NCI-H128 (cell line): ENCODE data around the gene CLDN4.
"Not testable (repeated sequence)": the region's sequence is repeated elsewhere in the genome, so short reads cannot be mapped to it uniquely, and the experiment has no call there.

ENCODE experiments used
- DNase-seq: peaks from one replicate; lab custom pipeline; 2025; ENCODE audit not compliant: unreplicated experiment; lab: John Stamatoyannopoulos, UW

CLDN4 gene

DNA sequence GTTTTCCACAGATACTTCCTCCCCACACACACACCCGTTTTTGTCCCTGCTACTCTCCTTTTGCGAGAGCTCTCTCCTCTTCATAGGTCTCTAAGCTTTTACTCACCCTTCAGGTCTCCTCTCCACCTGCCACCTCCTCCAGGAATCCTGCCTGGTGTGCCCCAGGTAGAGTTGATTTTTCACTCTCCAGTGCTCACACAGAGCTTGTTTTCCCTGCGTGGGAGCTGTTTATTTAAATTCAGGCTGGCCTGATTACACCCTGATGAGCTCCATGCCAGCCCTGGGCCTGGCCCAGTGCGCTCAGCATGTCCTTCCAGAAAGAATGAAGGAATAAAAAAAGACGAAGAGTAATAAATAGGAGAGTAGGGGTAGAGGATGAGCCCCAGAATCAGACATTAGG, 7.5 kb upstream of the CLDN4 start:
- DNase-seq, result no peak

DNA sequence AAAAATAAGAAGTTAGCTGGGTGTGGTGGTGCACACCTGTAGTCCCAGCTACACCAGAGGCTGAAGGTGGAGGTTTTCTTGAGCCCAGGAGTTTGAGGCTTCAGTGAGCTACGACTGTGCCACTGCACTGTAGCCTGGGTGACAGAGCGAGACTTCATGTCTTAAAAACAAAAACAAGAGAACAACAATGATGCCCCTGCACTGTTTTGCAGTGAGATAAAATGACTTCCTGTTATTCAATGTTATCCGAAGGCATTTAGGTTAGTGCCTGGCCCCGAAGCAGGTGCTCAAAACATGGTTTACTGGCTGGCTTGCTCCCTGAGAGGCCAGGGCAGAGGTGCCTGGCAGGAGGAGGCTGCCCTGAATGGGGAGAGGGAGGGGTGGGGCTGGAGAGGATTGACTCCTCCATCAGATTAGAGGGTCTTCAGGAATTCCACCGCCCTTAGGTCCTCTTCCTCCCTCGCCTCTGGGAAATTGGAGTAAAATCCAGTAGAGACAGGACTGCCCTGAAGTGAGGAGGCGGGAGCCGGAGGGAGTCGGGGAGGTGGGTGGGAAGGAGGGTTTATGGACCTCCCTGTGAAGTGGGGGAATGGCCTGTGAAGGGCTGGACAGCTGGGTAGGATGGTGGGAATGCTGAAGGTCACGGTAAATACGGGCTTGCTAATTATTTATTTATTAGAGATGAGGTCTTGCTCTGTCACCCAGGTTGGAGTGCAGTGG, 6.8 kb upstream of the CLDN4 start:
- no peak for DNase-seq

DNA sequence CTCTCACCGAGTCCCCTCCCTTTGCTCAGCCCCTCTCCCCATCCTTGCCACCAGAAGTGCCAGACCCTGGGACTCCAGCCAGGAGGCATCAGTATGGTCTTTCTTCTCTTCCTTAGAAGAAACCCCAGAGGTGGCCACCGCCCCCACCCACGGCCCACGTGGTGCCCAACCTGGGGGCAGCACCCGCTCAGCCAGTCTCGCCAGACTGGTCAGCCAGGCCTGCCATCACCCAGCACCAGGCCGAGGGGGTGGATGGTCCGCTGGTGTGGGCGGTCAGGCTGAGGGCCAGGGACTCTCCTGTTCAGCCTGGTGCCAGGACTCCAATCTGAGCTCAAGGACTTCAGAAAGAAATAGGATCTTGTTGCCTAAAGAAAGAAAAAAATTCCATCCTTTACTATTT, 5.8 kb upstream of the CLDN4 start:
- no peak for DNase-seq

DNA sequence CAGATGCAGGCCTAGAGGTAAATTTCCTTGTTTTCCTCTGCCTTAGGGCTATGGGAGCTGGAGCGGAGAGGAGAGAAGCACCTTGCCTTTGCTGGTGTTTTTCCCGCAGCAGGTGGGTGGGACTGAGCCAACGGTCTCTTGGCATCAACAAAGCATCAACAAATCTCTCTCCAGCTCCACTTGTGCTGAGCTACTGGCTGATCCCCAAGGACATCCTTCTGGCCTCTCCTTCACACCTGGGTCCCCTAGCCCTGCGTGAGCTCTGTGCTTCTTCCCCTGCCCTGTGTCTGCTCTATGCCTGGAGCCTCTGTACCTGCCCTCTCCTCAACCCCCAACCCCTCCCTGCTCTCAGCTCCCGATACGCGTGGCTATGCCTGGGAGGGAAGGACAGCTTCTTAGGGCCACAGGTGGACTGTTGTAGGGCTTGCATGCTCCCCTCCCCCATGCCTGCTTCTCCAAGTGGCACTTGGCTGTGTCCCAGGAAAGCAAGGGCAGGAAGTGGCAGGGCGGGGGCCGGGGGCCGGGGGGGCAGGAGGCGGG, 3.2 kb upstream of the CLDN4 start:
- DNase-seq, result peak; percentile 95

DNA sequence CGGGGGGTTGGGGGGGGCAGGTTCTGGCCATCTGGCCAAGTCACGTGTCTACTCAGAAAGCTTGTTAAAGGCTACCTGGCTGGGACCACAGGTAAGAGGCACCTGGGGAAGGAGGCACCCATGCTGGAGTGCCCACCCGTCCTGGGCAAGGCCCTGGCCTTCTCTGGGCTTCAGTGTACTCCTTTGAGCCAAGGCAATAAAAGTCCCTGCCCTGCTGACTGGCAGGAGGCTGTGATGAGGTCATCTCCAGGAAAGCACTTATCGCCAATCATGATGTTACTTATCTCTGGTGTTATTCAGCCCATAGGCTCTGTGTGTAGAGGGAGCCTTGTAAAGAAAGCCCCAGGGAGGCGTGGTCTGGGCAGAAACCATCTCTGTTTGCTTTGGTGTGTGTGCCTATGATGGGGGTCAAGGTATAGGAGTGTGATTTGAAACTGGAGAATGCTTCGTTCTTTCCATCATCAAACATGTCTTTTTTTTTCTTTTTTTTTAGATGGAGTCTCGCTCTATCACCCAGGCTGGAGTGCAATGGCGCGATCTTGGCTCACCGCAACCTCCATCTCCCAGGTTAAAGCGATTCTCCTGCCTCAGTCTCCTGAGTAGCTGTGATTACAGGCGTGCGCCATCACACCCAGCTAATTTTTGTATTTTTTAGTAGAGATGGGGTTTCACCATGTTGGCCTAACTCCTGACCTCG, 2.5 kb upstream of the CLDN4 start:
- DNase-seq, result peak; percentile 71

DNA sequence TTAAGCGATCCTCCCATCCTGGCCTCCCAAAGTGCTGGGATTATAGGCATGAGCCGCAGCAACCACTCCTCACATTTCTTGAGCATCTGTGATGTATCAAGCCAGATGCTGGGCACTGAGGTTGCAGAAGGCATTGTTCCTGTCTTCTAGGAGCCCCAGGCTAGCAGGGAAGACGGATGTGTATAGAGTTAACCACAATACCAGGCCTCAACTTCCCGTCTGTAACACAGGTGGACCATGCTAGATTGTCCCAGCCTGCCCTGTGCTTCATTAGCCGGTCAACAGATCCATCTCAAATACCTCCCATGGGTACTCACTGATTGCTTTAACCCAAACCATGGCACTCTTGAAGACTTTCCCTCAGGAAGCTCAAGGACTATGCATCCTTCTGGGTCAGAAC, 1.8 kb upstream of the CLDN4 start:
- DNase-seq, result no peak

DNA sequence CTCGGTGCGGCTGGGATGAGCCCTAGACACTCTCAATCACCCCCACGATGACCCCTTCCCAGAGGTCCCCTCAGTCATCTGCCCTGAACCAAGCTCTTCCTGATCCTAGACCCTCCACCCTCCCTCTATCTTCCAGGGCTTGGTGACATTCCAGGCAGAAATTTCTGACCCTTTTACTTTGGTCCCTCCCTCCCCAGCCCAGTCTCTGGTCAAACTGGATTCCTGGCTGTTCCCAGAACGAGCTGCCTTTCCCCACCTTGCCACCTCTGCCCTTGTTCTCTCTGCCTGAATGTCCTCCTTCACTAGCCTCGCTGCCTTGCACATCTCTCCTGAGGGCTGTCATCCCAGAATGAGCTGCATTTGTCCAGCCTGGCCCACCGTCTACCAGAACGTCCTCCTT, 1.3 kb upstream of the CLDN4 start:
- DNase-seq, result no peak

DNA sequence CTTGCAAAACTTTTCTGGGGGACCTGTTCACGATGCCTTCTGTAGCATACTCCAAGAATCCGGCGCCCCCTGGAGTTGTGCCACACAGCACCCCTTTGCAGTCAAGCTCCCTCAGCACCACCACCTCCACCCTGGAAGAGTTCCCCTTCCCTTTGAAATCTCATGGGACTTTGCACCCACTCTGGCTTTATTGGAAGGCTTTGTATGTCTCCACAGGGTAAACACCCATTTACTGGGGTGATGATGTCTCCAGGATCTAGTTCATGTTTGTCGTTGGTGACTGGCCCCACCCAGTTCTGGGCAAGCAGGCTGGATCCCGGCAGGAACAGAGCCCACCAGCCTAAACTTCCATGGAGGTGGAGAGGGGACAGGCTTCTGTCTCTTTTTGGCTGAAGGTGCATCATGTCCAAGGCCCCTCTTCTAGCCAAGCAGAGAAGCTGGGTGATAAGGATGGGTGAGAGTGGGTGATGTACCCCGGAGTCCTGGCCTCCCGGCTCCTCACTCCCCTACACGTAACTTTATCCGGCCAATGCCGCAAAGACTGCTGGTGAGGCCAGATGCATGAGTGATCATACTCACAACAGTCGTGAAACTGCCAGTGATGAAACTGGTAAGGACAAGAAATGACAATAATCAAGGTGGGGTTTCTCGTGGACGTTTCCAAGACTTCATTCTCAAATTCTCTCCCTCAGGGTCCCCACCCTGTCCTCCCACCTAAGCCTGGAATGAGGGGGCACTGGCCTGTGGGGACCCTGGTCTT, 695 bp upstream of the CLDN4 start:
- no peak for DNase-seq

DNA sequence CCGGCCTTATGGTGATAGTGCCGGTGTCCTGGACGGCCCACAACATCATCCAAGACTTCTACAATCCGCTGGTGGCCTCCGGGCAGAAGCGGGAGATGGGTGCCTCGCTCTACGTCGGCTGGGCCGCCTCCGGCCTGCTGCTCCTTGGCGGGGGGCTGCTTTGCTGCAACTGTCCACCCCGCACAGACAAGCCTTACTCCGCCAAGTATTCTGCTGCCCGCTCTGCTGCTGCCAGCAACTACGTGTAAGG, 713 bp downstream of the CLDN4 start:
- DNase-seq, result no peak

DNA sequence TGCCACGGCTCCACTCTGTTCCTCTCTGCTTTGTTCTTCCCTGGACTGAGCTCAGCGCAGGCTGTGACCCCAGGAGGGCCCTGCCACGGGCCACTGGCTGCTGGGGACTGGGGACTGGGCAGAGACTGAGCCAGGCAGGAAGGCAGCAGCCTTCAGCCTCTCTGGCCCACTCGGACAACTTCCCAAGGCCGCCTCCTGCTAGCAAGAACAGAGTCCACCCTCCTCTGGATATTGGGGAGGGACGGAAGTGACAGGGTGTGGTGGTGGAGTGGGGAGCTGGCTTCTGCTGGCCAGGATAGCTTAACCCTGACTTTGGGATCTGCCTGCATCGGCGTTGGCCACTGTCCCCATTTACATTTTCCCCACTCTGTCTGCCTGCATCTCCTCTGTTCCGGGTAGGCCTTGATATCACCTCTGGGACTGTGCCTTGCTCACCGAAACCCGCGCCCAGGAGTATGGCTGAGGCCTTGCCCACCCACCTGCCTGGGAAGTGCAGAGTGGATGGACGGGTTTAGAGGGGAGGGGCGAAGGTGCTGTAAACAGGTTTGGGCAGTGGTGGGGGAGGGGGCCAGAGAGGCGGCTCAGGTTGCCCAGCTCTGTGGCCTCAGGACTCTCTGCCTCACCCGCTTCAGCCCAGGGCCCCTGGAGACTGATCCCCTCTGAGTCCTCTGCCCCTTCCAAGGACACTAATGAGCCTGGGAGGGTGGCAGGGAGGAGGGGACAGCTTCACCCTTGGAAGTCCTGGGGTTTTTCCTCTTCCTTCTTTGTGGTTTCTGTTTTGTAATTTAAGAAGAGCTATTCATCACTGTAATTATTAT, 1.2 kb downstream of the CLDN4 start:
- DNase-seq, result peak; percentile 75

DNA sequence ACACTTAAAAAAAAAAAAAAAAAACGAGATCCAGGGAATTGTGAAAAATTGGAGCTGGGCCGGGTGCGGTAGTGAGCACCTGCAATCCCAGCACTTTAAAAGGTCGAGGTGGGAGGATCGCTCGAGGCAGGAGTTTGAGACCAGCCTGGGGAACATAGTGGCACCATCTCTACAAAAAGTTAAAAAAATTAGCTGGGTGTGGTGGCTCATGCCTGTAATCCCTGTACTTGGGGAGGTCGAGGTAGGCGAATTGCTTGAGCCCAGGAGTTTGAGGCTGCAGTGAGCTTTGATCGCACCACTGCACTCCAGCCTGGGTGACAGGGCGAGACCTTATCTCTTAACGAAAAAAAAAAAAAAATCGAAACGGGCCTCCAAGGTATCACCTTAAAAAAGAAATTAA, 2.0 kb downstream of the CLDN4 start:
- DNase-seq, result no peak

DNA sequence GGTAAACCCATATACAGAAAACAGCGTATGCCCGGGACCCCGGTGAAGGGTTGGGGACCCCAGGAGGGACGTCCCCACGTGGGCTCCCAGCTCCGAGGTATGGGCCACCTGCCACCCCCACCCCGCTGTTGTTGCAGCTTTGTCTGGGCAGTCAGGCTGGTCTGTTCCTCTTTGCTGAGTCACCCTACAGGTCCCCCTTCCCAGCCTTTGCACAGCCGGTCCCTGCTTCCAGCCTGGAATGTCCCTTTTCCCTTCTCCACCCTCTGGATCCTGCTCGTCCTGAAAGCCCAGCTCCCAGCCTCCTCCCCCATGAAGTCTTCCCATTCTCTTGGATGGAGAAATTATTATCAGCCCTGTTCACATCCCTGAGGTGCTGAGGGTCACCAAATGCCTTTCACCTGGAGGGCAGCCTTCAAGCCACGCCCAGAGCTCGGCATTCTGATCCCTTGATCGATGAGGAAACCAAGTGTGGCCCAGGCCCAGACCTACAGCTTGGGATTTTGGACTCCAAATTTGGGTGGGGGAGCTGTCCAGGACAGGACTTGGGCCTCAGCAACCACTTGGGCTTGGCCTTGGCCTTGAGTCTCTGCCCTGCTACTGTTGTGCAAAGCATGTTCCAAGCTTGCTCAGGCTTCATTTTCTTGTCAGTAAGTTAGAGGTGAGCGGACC, 2.6 kb downstream of the CLDN4 start:
- DNase-seq, result no peak

DNA sequence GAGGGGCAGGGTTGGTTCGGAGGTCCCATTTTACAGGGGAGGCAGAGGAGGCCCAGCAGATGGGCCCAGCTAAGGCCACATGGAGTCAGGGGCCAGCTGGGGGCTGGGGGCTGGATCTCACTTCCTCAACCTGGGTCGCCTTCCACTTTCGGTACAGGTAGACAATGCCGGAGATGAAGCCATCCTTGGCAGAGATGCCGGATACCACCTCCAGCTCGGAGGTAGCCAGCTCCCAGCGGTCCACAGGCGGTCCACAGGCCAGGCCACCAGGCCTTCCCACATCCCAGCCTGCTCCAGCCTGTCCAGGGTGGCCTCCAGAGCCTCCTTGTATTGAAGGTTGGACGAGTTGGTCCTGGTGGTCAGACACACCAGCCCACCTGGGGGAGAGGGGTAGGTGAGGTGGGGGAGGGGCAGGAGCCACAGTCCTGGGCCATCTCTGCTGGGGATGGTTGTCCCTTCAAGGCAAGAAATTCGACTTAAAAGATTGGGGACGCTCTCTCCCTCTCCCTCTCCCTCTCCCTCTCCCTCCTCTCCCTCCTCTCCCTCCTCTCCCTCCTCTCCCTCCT, 3.9 kb downstream of the CLDN4 start:
- DNase-seq, result no peak

DNA sequence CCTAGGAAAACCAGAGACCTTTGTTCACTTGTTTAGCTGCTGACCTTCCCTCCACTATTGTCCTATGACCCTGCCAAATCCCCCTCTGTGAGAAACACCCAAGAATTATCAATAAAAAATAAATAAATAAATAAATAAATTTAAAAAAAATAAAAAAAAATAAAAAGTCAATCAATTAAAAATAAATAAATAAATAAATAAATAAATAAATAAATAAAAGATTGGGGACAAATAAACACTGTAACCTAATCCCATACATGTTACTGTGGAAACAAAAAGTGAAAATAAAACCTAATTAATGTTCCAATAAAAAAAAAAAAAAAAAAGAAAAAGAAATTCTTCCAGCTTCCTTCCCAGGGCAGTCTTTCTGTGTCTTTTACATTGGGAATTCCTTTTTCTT, 6.4 kb downstream of the CLDN4 start:
- not testable (repeated sequence) for DNase-seq

DNA sequence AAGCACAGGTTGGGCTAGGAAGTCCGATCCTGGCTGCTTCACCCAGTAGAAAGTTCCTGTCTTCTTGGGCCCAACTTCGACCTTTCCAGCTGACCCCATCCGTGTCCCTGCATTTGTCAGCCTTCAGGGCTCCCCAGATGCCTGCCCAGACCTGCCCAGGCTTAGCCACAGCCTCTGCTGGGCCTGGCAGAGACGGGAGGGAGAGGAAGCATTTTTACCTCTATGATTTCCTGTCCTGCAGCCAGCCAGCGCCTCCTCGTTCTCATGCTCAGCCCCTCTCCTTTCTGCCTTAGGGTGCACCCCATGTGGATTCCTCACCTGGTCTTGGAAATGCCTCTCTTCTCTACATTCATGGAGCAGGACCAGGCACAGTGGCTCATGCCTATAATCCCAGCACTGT, 7.8 kb downstream of the CLDN4 start:
- DNase-seq, result no peak

DNA sequence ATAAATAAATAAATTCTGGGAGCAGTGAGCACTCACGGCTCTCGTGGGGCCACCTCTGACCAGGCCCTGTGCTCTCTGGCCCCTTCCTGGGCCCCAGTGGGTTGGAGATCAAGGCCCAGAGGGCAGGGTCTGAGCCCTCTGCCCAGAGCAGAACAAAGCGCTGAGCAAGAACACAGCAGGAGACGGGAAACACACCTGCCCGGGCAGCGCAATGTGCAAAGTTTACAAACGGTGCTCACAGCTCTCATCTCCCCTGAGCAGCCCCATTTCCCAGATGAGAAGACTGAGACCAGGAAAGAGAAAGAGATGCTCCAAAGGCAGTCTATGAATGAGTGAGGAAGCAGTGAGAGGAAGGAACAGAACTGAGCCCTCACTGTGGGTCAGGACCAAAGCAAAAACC, 8.5 kb downstream of the CLDN4 start:
- DNase-seq, result no peak

DNA sequence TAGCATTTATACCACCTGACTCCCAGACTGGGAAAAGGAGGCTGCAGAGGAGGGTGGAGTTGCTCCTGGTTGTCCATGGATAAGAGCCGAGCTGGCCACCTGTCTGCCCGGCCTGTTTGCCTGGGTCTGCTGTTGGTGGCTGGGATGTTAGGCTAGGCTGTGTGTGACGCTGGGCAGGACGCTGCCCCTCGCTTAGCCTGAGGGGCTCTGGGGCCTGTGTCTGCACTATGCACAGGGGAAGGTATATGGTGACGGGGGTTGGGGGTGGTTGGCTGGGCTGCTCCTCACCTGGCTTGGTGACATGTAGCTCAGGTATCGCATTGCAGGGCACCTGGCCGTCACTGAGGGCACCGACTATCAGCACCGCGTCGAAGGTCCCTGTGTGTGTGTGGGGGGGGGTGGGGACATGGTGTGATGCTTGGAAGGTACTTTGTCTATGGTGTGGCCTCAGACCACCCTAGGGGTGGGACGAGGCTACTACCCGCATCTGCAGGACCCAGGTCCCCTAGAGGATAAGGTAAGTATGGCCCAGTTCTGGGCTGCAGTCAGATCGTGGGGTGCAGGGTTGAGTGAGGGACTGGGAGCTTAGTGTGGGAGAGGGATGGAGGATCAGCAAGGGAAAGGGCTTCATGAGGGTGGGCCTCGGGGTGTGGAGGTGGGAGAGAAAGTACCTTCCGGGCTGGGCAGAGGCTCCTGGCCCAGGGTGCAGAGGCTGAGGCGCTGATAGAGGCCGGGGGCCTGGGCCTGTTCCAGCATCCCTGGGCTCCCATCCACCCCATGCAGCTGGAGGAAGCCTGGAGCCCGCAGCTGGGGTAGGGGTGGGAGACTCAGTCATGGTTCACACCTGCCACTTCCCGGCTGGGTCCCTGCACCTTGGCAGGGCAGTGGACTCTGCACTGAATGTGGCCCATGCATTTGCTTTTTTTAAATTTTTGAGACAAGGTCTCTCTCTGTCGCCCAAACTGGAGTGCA, 9.2 kb downstream of the CLDN4 start:
- DNase-seq, result no peak

DNA sequence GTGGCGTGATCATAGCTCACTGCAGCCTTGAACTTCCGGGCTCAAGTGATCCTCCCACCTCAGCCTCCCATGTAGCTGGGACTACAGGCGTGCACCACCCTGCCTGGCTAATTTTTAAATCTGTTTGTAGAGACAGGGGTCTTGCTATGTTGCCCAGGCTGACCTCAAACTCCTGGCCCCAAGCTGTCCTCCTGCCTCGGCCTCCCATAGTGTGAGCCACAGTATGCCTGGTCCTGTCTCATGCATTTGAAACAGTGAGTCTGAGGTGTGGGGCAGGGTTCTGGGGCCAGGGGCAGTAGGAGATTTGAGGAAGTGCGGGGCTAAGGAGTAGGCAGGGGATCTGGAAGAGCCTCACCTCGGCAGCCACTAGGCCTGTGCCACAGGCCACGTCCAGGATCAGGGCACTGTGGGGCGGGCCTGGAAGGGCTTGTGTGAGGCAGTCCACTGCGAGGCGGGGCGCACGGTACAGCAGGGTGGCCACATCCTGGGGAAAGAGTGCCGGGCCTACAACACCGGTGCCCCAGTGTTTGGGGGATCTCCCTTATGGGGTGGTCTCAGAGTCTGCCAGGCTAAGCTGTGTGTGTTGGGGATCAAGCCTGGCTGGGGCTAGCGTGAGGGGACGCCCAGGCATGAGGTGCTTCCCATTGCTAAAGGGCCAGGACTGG, 10.1 kb downstream of the CLDN4 start:
- DNase-seq, result no peak

DNA sequence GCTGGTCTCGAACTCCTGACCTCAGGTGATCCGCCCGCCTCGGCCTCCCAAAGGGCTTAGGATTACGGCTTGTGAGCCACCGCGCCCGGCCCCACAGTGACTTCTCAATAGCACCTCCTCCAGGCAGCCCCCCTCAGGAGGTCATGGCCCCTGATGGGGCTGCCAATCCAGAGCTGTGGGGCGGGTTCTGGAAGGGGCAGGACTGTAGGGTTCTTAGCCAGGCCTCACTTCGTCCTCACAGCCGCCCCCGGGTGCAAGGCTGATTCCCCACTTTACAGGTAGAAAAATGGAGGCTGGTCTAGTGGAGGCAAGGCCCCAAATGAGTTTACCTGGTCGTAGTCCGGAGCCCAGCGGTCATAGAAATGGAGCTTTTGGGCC, 10.9 kb downstream of the CLDN4 start:
- DNase-seq, result no peak
